Suprapubic skin (tissue), 4 donors: Measurements from ENCODE around the gene MCF2L2.

Experiments used
- CTCF ChIP-seq, 2 donors: fragments of 200-600 bp in 1 of 2; fragments of 450-650 bp in 1 of 2; sonication (generic) in 1 of 2; IDR thresholded peaks; one replicate each; pipeline ENCODE4 v1.5.1; 2016 to 2019; ENCODE audit warnings: antibody characterized with exemption in 2 of 2, mild to moderate bottlenecking in 1 of 2, moderate library complexity in 1 of 2
- POLR2A ChIP-seq, 2 donors: fragments of 450-650 bp; IDR thresholded peaks; one replicate each; pipeline ENCODE4 v1.6.1; 2017; ENCODE audit warnings: antibody characterized with exemption in 2 of 2, mild to moderate bottlenecking in 2 of 2, moderate library complexity in 2 of 2
- POLR2AphosphoS5 ChIP-seq, 3 donors: sonication (generic); formaldehyde crosslinking; IDR thresholded peaks; one replicate each; pipeline ENCODE4 v1.6.1; 2017; ENCODE audit warnings: antibody characterized with exemption in 3 of 3

DNA sequence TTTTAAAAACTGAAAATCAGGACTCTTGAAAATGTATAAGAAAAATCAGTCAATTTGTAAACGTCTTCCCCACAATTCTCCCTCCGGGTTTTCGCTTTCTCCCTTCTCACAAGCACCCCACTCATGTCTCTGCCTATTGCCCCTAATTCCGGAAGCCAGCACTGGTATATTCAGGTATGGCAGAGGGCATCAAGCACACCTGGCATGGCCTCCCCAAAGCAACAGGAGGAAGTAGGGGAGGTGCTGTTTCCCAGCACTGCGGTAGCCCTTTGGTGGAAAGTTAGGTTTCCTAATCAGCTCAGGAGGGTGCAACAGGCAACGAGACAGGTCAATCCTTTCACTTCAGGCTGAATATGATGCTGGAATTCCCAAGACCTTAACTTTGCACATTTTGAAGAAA is 296.0 kb downstream of the MCF2L2 start:
- TF ChIP-seq CTCF (IDR thresholded peaks at IDR 0.05) (no peak), POLR2AphosphoS5 (IDR thresholded peaks at IDR 0.05) (no peak), POLR2A (IDR thresholded peaks at IDR 0.05) (no peak)
